SH-SY5Y (cell line): ENCODE data around the gene FAM3B.

Experiments
- GATA2 ChIP-seq: IDR thresholded peaks from 2 replicates; pipeline ENCODE4 v1.6.1; 2011; ENCODE audit warnings: mild to moderate bottlenecking, low read depth, low read length
- GATA3 ChIP-seq: IDR thresholded peaks from 2 replicates; pipeline ENCODE4 v1.6.1; 2011; ENCODE audit warnings: low read depth, mild to moderate bottlenecking, low read length, moderate library complexity

The FAM3B gene

DNA sequence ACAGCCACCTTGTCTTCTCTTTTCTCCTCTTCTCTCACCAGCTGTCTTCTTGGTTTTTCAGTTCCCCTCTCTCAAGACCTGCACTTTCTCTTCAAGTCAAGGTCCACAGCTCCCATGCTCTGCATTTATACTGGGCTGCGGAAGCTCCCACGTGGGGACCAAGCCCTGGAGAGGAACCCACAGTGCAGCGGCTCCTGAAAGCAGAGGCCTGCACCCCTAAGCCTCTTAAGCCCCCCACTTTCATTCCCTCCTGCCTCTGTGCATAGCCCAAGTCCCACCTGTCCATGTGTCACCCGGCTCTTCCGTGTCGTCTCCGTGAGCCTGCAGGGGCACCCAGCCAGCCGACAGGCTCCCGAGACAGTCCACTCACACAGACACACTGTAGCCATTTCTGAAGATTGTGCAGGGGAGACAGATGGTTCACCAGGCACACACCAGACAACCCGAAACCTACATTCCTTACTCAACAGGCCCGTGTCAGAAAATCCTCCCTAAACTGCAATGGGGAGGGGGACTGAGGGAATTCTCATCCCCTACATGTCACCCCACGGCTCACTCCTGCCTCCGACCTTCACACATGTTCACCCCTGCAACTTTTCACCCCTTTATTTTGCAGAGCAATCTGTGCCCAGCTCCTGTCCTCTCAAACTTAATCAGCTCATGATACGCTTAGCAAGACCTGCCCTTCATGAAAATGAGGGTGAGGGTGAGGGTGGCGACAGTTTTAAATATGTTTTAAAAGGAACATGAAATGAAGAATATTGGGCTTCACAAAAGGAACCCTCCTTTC lies 51.5 kb downstream of the FAM3B start:
- no peak for TF ChIP-seq GATA3
- no peak for TF ChIP-seq GATA2

DNA sequence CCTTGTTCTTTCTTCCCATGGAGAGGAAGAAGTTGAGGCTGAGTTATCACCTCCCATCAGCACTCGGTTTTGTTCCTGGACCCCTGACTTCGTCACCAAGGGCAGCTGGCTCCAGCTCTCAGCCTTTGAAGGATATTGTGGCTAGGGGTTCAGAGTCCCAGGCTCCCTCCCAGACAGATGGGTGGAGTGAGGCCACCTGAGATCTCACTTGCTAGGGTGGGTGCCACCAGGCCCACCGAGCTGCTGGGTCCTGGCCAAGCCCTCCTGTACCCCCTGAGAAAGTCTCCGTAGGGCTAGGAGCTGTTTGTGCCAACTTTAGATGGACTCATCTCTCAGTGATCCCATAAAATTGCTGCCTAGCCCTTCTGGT lies 52.1 kb downstream of the FAM3B start:
- TF ChIP-seq GATA3 (no peak), GATA2 (no peak)

DNA sequence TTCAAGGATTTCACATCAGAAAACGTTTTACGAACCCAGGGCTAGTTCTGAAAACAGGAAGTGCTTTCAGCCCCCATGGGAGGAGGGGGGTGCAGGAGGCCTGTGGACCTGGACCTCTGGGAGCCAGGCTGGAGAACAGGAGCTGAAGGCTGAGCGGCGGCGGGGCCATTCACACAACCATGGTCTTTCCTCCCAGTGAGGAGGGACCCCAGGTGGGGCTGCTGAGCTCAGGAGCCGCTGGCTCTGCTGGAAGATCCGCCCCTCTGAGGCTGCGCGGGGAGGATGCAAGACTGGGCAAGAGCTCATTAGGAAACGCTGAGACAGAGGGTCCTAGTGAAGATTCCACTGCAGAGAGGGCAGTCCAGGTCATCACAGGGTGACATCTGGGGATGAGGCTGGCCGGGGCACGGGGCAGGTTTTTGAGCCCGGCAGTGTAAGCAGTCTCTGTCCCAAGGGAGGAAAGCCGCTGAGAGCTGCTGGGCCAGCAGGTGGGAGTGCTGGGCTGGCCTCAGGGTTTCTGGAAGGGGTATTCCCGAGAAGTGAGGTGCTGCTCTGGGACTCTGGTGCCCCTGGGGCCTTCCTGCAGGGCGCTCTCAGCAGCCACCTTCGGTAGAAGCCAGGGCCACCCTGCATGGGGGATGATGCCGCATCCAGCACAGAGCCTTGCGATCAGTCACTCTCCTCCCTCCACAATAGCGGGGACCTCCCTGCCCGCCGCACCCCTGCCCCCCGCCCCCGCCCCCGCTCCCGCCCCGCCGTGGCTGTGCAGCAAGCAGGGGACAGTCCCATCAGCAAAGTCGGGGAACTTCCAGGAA lies 52.7 kb downstream of the FAM3B start:
- TF ChIP-seq GATA2 (no peak), GATA3 (no peak)

DNA sequence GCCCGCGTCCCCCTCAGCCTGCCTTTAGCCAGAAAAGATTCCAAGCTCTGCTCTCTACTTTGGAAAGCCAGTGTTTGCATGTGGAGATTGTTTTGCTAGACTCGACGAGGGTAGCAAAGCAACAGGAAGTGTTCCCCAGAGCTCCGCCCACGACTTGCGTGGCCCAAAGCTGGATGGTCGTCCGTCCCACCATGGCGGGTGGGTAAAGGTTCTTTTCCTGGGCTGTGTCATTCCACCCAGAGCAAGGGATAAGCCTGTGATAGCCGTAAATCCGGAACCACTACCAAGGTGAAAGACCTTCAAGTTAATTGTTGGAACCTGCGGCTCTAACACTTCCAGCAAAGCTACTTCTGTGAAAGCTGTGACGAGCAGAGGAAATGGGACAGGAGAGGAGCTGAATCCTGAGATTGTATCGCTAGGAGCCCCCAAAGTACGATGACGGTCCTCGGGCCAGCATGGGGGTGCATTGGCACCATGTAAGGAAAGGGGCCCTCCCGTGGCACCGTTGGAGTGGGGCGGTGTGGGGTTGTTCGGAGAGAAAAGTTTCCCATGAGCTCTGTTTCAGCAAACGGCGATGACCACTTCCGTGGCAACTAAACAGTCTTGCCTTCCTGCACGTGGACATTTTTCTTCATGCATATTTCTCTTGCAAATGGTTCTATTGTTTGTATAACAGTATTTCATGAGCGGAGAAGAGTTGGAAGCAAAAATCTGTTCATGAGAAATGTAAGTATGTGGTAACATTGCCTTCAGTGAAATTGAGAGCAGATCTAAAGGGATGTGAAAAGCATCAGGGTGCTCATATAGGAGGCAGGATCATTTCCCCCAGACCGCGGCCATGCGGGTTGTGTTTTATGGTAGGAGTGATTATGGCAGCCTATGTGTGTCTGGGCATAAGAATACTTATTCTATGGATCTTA lies 53.6 kb downstream of the FAM3B start:
- TF ChIP-seq GATA3, result no peak
- TF ChIP-seq GATA2, result no peak

DNA sequence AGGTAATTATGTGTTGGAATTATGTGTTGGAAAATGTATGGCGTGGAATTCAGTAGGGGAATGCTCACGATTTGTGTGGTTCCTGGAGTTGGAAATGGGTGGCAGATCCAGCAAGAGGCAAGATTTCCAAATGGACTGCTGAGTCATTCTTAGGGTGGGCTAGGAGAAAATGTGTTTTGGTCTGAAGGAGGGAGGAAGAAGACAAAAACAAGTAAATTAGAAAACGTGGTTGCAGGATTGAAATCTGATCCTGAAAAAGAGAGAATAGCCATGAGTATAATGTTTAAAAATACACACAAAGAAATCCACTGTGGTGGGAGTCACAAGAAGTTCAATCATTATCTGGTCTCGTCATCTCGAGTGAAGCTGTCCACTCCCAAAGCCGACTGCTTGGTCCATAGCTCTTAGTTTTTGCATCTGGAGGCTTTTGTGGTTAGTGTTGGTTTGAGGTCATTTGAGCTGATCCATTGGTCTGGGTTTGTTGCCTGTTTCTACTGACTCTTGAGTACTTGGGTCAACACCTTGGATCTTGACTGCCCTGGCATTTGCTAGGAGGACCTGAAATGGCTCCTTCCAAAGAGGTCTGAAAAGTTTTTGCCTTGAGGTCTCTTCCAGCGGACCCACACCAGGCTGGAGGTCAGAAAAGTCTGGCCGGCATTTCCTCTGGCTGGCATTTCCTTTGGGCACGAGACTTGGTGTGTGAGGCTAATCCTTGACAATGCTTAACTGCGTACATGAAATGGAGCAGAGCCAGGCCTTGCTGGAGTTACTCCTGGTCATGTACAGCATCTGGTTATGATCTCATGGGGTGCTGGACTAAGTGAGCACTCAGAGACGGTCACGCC lies 54.5 kb downstream of the FAM3B start:
- no peak for TF ChIP-seq GATA2

DNA sequence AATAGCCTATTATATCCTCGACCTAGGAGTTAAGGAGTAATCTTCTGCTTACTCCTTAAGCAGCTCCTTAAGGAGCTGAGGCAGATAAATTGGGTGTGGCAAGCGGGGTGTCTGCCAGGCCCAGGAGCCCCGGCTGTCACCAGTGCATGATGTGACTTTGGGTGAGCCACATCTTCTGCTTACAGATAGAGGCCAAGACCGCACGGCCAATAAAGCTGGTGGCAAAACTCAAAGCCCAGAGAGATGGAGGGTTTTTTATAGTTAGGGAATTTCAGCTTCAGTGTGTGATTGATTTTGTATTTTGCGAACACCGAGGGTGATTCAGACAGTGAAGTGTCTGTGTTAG lies 55.1 kb downstream of the FAM3B start:
- TF ChIP-seq GATA2 (no peak), GATA3 (no peak)

DNA sequence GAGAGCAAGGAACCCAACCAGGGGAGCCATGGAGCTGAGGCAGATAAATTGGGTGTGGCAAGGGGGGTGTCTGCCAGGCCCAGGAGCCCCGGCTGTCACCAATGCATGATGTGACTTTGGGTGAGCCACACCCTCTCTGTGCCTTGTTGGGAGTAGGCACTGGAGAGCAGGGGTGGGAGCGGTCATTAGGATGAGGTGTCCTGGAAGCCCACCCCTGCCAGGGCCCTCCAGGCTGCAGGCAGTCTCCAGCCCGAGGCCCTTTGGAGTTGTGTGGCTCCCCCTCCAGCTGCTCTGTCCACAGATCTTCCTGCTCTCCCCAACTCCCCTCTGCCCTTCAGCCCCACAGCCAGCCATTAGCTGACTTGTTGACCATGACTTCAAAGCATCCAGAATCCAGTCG lies 56.7 kb downstream of the FAM3B start:
- no peak for TF ChIP-seq GATA3
- TF ChIP-seq GATA2, result no peak

DNA sequence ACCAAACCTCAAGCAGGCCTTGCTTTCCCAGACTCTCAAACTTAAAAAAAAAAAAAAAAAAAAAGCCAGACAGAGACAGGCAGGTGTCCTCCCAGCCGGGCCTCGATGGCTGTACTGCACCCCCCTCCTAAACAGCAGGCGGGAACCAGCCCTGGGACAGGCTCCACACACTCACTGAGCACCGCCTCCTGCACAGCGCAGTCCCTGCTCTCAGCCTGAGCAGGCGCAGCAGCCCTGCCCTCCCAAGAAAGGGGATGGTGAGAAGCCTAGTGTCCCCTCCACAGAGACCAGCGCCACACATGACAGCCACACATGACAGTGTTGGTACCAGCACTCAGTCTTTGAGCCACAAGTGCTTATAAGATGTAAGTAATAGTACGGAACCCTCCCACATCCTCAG lies 57.2 kb downstream of the FAM3B start:
- TF ChIP-seq GATA2, result no peak

DNA sequence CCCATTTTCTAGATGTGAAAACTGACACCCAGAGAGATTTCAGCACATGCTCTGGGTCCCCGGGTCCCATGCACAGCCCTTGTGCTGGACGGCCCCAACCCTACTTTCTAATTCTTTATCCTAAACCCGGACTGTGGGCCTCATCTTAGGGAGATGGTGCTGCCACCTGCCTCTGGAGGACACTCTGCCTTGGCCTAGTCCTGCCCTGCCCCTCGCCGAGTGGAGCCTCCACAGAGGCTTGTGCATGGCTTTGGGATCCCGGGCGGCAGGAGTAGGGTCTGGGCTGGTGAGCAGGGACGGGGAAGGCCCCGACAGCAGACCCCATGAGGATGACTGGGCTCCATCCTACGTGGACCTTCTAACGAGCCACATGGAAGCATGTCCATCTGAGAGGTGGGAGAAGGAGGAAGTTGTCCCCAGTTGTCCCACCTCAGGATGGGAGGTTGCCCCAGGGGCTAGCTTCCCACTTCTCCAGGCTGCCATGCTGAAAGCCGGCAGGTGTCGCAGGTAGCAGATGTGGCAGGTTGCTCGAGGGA lies 57.6 kb downstream of the FAM3B start:
- no peak for TF ChIP-seq GATA2
- no peak for TF ChIP-seq GATA3

DNA sequence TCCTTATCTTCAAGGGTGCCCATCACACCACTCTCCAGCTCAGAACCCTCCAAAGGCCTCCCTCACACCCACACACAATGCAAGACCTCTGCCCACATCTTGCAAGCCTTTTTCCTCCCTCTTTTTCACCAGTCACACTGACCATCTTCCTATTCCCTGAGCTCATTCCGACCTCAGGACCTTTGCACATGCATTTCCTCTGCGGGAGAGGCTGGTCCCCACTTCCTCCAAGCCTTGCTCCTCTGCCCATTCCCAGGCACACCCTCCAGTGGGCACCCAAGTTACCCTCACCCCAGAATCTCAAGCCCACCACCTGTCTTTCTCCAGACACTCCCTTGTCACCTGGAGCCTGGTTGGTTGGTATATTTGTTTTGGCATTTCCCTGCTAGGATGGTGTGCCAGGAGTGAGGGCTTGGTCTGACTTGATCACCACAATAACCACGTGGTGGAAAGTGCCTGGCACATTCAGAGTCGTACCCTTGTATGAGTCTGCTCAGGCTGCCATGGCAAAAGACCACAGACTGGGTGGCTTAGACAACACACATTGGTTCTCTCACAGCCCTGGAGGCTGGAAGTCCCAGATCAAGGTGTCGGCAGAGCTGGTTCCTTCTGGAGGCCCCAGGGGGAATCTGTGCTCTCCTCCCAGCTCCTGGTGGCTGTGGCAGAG lies 58.4 kb downstream of the FAM3B start:
- TF ChIP-seq GATA2 (no peak), GATA3 (no peak)

DNA sequence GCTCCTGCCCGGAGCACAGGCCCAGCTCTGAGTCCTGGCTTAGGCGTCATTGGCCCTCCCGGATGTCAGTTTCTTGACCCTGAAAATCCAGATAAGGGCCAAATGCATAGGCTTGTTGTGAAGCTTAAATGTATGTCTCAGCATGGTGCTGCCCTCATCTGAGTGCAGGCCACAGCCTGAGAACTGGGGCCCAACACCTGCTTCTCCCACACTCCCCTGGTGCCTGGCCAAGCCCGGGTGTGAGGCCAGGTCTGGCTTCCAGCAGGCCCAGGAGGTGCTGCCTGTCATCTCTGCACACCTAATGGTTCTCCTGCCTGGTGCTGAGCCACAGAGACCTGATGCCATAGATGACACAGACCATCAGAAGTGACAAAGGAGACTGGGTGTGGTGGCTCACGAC lies 59.3 kb downstream of the FAM3B start:
- TF ChIP-seq GATA3 (no peak), GATA2 (no peak)

DNA sequence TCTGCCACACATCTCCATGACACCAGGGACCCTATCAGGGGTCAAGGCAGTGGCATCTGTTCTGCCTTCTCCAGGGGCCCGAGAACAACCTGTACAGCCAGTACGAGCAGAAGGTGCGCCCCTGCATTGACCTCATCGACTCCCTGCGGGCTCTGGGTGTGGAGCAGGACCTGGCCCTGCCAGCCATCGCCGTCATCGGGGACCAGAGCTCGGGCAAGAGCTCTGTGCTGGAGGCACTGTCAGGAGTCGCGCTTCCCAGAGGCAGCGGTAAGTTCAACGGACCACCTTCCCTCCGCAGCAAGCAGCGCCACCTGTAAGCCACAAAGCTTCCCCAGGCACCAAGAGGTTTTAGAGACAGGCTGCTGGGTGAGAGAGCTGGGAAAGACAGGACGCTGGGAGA lies 61.1 kb downstream of the FAM3B start:
- TF ChIP-seq GATA2 (no peak), GATA3 (no peak)

DNA sequence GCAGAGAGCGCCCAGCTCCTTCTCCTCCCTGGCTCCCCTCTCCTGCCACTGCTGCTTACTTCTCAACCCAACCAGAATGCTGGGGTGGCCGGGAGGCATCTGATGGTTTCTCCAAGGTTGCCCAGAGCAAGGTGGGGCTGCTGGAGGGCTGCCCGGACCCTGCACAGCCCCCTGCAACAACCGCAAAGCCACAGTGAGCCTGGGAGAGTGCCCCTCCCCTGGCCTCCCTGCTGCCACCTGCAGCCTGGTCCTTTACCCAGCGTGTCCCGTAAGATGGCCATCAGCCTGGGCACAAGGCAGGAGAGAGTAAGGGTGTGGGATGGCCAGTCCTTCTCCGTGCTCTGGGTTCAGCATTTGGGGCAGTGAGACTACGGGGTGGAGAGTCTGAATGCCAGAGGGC lies 62.2 kb downstream of the FAM3B start:
- TF ChIP-seq GATA2 (no peak), GATA3 (no peak)

DNA sequence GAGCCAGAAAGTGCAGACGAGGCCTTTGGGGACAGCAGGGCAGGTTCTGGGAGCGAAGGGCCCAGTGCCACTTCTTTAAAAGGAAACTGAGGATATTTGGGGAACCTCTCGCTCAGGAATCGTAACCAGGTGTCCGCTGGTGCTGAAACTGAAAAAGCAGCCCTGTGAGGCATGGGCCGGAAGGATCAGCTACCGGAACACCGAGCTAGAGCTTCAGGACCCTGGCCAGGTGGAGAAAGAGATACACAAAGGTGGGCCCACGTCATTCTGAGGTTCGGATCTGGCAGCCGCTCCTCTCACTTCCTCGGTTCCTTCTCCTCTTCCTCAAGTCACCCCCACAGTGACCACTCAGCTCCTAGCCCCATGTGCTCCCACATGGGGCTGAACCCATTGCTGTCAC lies 63.3 kb downstream of the FAM3B start:
- TF ChIP-seq GATA2, result no peak
- TF ChIP-seq GATA3, result no peak
